HG03354 (cell line): Measurements from ENCODE around the gene C11orf54.
"Not testable (repeated sequence)": the region's sequence is repeated elsewhere in the genome, so short reads cannot be mapped to it uniquely, and the experiment has no call there.

ENCODE experiments used
- ATAC-seq: cut with Tn5 transposase; IDR thresholded peaks from one replicate; pipeline ENCODE4 v1.9.1; 2021; ENCODE audit warnings: mild to moderate bottlenecking; ENCODE audit not compliant: unreplicated experiment, poor library complexity, severe bottlenecking

The C11orf54 gene

DNA sequence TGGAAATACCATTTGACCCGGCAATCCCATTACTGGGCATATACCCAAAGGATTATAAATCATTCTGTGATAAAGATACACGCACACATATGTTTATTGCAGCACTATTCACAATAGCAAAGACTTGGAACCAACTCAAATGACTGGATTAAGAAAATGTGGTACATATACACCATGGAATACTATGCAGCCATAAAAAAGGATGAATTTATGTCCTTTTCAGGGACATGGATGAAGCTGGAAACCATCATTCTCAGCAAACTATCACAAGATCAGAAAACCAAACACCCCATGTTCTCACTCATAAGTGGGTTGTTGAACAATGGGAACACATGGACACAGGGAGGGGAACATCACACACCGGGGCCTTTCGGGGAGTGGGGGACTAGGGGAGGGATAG, 17.7 kb downstream of the C11orf54 start:
- ATAC-seq = not testable (repeated sequence)

DNA sequence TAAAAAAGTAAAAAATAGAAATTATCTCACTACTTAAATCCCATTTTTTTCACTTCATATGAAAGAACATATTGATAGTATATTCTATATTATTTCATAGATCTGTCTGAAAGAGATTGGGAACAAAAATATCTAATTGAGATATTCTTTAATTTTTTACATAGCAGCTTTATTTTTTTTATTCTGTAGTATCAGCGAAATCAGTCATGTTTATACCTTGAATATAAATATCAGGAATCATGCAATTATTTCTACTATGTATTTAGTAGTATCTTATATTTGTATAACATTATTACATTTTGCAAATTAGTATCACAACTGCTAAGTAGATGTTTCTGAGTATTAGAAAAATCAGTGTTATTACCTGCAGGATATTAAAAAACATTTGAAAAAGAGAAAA, 20.4 kb downstream of the C11orf54 start:
- ATAC-seq = no peak

DNA sequence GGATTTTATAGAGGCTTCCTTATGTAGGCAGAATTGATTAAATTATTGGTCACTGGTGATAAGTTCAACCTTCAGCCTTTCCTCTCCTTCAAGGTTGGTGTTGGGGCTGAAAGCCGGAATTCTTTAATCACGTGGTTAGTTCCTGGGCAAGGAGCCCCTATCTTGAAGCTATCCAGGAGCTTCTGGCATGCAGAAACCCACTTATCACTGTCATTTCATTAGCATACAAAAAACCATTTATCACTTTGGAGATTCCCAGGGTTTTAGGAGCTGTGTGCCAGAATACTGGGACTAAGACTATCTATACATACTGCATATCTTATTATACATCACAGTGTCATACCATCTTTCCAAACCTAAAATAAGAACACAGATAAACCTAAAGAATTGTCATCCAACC, 24.1 kb downstream of the C11orf54 start:
- ATAC-seq = no peak

DNA sequence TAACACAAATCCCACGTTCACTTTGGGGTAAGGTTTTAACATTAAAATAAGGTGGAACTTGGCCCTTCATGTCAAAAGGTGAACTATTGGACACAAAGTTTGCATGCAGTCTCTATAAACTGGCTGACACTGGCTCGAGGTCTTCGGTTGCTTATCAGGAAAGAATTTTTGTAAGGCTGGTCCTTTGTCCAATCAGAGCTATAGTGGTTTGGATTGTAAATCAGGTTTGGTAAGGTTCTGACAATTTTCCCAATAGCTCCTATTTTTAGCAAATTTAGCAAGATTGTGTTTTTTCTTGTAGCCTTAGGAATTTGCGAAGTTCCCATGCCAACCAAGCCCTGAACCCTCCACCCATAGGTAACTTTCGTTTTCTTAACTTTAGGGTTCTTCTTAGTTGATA, 25.0 kb downstream of the C11orf54 start:
- no peak for ATAC-seq

DNA sequence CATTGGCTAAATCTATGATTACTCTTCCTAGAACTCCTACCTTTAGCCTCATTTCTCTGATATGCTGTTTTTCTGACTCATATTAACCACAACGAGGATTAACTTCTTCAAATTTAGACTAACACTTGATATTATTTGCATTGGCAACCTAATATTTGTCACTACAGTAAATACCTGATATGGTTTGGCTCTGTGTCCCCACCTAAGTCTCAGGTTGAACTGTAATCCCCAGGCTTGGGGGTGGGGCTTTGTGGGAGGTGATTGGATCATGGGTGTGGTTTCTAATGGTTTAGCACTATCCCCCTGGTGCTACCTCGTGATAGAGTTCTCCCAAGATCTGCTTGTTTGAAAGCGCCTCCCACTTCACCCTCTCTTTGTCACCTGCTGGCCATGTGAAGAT, 25.5 kb downstream of the C11orf54 start:
- ATAC-seq = no peak

DNA sequence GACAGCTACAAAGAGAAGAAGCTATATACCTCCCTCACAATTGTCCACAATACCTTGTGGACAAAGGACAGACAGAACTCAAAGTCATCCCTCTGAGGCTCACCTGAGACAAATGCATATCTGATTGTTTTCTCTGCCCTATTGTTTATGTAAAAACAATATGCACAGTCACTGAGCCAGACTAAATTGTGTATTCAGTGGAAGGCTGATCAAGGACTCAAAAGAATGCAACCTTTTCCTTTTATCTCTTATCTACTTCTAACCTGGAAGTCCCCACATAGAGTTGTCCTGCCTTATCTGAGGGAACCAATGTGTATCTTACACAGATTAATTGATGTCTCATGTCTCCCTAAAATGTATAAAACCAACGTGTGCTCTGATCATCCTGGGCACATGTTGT, 28.7 kb downstream of the C11orf54 start:
- no peak for ATAC-seq

DNA sequence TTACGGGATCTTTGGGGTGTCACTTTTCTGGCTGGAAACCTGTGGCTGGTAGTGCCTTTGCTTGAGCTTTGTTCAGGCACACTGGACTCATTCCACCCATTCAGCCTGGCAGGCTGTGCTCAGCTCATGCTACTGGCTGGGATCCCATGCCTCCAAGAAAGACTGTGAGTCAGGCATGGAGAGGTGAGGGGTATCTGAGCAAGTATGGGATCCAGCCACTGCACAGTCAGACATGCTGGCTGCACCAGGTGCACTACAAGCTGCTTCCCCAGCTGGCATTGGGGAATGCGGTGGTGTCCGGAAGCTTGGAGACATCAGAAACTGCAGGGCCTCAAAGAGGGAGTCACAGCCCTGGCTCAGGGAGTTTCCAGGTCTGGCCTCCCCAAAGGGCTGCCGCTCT, 30.7 kb downstream of the C11orf54 start:
- ATAC-seq = no peak

DNA sequence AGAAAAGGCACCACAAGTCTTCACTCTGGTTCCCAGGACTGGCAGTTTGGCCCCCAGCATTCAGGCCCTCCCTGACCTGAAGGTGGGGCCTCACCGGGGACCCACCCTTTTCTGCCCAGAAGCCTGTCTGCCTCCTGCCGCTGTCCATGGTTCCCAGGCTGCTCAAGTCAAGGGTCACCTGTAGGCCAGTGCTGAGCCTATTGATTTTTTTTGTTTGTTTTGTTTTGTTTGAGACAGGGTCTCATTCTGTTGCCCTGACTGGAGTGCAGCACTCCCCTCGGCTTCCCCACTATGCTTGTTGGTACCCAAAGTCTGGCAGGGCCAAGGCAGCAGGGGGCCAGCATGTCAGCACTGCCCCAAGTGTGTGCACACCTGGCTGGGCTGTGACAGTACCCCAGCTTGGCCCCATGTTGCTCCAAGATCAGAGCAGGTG, 31.6 kb downstream of the C11orf54 start:
- ATAC-seq = no peak

DNA sequence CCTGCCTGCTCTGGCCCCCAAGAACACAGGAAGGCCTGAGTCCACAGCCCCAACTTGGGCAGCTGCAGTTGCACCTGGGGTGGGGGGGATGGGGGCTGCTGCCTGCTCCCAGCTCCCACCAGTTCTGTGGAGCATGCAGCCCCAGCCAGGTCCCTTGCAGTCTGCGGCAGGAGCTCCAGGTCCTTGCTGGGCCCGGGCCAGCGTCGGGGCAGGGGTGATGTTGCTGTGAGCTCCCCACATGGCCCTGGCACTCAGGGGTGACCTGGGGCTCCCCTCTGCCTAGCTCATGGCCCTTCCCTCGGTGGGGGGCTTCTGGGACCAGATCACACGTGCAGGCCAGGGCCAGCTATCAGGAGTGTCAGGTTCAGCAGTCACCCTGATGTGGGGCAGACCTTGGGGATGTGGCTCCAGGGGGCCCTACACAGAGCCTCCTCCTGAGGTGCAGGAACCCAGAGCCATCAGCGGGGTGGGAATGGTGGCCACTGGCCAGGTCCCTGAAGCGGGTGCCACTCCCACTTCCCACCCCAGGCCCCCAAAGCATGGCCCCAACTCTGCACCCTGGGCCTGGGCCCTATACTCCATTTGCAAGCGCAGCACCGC, 32.2 kb downstream of the C11orf54 start:
- no peak for ATAC-seq

DNA sequence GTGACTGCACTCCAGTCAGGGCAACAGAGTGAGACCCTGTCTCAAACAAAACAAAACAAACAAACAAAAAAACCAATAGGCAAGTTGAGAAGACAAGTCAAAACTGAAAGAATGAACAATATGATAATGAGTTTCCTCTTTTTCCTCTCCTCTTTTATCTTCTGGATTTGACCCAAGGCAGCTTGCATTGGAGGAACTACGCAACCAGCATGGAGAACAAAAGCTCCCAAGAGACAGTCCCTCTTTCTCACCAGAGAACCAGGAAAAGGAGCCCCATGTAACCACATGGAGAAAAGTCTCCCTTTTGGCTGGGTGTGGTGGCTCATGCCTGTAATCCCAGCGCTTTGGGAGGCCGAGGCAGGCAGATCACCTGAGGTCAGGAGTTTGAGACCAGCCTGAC, 33.1 kb downstream of the C11orf54 start:
- not testable (repeated sequence) for ATAC-seq

DNA sequence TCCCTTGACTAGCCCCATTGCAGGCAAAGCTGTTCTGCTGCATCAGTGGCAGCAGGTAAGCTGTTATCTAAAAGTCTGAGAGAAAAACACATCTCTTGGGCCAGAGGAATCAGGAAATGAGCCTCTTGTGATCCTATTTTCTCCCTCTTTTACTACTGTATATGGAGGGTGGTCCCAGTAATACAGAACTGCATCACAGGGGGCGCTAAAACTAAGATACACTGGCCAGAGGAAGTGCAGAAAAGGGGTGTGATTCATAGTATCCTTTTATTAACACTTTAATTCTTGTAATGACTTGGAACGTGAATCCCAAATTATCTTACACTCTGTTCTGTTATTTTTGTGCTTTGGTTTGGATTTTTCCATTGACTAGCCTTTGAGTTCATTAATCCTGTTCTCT, 33.8 kb downstream of the C11orf54 start:
- ATAC-seq = no peak

DNA sequence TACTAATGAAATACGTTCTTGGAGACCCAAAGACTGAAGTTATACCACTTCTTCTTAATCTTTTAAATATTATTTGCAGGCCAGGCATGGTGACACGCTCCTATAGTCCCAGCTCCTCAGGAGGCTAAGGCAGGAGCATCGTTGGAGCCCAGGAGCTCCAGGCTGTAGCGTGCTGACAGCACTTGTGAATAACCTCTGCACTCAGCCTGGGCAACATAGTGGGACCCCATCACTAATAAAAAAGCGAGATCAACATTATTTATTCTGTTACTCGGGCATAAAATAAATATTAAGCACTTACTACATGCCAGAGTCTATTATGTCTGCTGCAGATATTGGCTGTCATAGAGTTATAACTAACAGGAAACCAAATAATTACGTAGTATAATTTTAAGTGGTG, 41.9 kb downstream of the C11orf54 start:
- ATAC-seq = no peak

DNA sequence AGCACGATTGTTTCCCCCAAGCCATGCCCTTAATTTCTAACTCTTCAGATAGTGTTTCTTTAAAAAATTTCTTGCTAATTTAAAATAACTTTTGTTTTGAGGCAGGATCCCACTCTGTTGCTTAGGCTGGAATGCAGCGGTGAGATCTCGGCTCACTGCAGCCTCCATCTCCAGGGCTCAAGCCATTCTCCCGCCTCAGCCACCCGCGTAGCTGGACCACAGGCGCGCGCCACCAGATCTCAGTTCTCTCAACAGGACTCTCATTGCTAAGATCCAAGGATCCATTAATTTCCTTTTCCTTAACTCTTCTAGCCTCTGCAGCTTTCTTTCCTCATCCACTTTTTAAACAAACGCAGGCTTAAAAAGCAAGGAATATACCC, 42.3 kb downstream of the C11orf54 start:
- peak; percentile 61 for ATAC-seq

DNA sequence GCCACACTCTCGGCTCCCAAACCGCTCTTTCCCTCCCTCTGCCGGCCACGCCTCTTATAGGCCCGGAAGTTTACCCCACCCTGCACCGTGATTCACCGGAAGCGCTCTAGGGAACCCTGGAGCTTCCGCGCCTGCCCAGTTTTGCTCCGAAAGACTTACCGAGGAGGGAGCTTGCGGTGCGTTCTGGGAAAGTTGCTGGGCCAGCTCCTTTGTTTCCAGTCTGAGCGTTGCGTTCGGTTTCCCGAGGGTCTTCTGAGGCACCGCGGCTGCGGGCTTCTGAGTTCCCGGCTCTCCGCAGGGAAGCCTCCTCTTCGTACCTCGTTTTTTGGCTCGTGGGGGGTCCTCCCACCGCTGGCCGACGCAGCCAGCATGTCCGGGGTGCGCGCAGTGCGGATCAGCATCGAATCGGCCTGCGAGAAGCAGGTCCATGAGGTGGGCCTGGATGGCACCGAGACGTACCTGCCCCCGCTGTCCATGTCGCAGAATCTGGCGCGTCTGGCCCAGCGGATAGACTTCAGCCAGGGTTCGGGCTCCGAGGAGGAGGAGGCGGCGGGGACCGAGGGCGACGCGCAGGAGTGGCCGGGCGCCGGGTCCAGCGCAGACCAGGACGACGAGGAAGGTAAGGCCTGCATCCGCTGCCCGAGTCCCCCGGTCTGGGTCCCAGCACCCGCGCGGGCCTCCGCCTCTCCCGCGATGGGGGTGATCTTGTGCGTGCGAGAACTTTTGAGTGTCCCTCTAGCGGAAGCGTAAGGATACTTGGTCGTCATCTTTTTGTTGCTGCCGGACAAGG, 42.9 kb downstream of the C11orf54 start, which contains the start of gene MED17:
Gene MED17 (plus strand): TSS at position 138 of the 790 bp plus-strand sequence. CDS start 232 bp downstream, at position 370.
- ATAC-seq = peak; percentile 97

DNA sequence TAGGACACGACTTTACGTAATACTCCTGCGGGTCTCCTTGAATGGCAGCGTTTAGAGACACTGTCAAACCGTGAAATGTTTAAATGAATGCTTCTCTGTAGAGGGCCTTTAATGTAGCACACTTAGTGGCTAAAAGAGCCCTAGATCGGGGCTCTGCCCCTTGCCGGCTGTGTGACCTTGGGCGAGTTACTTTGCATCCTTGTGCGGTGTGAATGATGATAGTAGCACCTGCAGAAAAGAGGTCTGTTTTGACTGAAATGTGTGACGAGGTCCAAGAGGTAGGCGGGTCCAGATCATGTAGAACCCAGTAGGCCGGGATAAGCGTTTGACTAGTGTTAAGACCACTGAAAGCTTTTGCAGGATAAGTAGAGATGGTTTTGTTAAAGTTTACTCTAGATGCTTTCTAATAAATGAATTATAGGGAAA, 43.5 kb downstream of the C11orf54 start:
- ATAC-seq = peak; percentile 44

DNA sequence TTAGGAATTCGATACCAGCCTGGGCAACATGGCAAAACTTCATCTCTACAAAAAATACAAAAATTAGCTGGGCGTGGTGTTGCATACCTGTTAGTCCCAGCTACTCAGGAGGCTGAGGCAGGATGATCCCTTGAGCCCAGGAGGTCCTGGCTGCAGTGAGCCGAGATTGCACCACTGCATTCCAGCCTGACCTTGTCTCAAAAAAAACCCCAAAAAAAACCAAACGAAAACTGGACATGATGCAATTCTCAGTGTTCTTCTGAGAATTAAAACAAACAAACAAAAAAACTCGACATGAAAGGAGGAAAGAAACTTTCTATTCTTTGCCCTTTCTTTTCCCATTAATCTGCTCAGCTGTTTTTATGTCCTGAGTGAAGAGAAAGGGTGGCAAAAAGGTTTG, 50.0 kb downstream of the C11orf54 start:
- no peak for ATAC-seq

DNA sequence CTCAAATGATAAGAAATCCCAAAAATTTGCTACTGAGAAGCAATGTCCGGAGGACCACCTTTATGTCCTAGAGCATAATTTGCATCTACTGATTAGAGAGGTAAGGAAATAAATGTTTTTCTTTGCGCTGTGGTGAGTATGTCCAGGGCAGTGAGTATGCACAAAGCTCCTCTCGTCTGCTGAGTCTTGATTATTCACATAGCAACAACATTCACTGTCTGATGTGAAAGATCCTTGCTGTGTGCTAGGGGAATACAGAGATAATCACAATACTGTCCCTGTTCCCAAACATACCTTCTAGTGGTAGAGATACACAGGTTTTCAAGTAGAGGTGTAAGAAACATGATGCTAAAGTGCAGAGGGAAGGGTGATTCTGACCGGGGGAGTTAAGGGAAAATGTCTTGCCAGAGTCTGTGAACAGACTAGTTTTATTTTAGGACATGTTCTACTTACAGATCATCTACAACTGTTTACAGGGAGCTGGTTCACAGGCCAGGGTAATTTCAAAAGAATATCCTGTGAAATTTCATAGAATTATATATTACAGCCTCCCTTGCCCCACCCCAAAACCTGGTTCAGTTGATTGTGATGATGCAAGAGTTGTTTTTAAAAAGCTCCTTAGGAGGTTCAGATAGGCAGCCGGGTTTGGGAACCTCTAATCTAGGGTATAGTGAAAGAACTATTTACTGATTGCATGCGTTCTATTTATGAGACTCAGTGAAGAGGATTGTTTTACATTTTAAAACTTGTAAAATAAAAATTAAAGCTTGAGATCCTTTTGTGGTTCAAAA, 55.2 kb downstream of the C11orf54 start:
- ATAC-seq = no peak

DNA sequence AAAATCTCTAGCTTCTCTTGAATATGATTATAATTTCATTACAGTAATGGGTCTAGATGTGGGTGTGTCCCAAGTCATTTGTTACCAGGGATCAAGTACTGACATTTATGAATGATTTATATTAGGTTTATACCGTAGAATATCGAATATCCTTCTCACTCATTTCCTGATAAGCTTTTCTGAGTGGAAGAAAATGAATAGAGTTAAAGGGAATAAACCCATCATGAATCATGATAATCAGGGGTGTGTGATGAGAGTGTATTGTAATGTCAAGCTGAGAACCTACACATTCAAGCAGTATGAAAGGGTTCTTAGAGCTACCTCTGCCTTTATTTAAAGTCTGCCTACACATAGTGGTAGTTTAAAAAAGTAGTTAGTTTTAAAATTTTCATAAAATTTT, 59.9 kb downstream of the C11orf54 start:
- ATAC-seq = no peak

DNA sequence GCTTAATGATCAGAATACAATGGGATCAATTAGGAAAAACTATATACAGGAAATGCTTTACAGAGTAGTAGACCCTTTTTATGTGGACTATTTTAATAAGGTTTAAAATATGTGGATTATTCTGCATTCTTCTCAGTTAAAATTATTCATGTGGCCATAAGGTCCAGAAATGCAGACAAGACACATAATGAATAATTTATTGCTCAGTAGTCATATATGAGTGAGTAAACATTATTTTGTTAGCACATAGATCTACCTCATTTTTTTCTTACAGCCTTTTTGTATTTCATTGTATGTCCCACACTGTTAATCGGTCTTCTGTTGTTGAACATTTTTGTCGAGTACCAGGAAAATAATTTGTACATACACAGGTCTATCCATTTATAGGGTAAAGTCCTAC, 63.4 kb downstream of the C11orf54 start:
- no peak for ATAC-seq

DNA sequence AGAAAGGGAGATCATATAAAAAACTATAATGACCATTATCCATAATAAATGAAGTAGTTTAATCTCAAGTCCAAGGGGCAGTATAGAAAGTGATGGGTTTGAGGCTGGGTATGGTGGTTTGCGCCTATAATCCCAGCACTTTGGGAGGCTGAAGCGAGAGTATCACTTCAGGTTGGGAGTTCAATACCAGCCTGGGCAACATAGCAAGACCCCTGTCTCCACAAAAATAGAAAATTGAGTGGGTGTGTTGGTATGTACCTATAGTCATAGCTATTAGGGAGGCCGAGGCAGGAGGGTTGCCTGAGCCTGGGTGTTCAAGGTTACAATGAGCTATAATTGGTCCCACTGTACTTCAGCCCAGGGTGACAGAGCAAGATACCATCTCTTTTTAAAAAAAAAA, 66.5 kb downstream of the C11orf54 start:
- ATAC-seq = no peak

DNA sequence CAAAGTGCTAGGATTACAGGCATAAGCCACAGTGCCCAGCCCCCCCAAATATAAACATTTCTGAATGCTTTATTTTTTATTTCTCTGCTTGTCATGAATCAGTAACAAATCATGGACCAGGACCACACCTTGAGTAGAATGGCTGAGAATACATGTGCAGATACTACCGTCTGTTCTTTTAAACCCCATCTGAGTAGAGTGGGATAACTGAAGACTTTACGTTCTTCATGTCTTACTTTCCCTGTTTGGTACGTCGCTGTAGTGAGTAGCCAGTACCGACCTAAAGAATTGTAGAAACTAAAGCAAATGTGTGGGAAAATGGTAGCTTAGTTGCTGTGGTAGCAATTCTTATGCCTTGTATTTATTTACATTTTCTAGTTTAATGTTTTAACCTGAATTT, 72.5 kb downstream of the C11orf54 start:
- ATAC-seq = no peak
